Activated T-helper 1 cell treated with anti-CD3 and anti-CD28 coated beads, Interleukin-12 subunit alpha, Interleukin-12 subunit beta, Interleukin-2, Interleukin-4 antibody, amounts not matched to agents 30 ng/mL and 10 ng/mL and 1 ng/mL, durations not matched to agents 14 hours and 24 hours and 36 hours (primary cell): ENCODE data around the gene GLG1. TPM values are rescaled to one million over a fixed set of nuclear protein-coding genes. Genes with fewer than 3 reads are reported as not detected.
"Not testable (repeated sequence)": the region's sequence is repeated elsewhere in the genome, so short reads cannot be mapped to it uniquely, and the experiment has no call there.

Source experiments
- DNase-seq: peaks from one replicate; pipeline ENCODE4 v3.0.0; 2021; ENCODE audit warnings: low spot score
- H3K27ac Mint-ChIP-seq: one replicate; pipeline ENCODE4 v1.8.0; 2021; ENCODE audit warnings: mild to moderate bottlenecking, mixed read lengths
- H3K27me3 Mint-ChIP-seq: one replicate; pipeline ENCODE4 v1.8.0; 2022; ENCODE audit warnings: mild to moderate bottlenecking, moderate library complexity, mixed read lengths; ENCODE audit not compliant: insufficient read depth
- H3K36me3 Mint-ChIP-seq: one replicate; pipeline ENCODE4 v1.8.0; 2021; ENCODE audit warnings: low read depth, mixed read lengths
- H3K4me1 Mint-ChIP-seq: one replicate; pipeline ENCODE4 v1.8.0; 2021; ENCODE audit warnings: low read depth, mixed read lengths
- H3K4me3 Mint-ChIP-seq: one replicate; pipeline ENCODE4 v1.8.0; 2021; ENCODE audit warnings: mild to moderate bottlenecking, moderate library complexity, mixed read lengths
- H3K9me3 Mint-ChIP-seq: one replicate; pipeline ENCODE4 v1.8.0; 2021; ENCODE audit warnings: mixed read lengths
- intact Hi-C: fragments of 100-400 bp; cut with micrococcal nuclease; formaldehyde crosslinking; loops from one replicate; pipeline ENCODE4 v1.15.1; 2024
- total RNA-seq: library from RNA; stranded (reverse); gene quantifications from 2 replicates; pipeline ENCODE4 v1.2.3, GENCODE V29; 2022

GLG1 gene
- total RNA-seq, 1 donor from 2014 or later = 71.8 TPM

DNA sequence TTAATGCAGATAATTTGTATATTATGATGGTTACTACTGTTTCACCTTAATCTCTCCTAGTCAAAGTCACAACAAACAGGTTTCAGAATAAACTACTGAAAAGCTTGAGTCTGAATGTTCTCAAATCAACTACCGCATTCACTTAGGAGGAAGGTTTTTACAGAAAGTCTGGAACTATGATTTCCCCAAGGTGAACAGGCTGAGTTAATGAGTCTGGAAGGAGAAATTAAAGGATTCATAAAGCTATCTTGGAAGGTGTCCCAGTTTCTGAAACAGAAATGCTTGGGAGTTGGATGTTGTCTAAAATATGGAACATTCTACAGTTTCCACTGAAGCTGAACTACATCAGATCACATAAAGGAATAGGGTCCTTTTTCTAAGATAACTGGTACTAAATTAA lies 69.2 kb downstream of the GLG1 start:
- H3K27me3 Mint-ChIP-seq = not testable (repeated sequence)

GRCh38 chr16:74534650-74535049 lies 72.3 kb downstream of the GLG1 start:
- DNase-seq, H3K36me3 Mint-ChIP-seq, H3K27me3 Mint-ChIP-seq, H3K4me1 Mint-ChIP-seq, H3K4me3 Mint-ChIP-seq, H3K27ac Mint-ChIP-seq, H3K9me3 Mint-ChIP-seq, intact Hi-C loops: not testable (repeated sequence)

More for the DNA sequence above, 69.2 kb downstream of the GLG1 start:
- intact Hi-C loops, H3K4me3 Mint-ChIP-seq, H3K36me3 Mint-ChIP-seq, H3K27ac Mint-ChIP-seq, DNase-seq, H3K9me3 Mint-ChIP-seq, H3K4me1 Mint-ChIP-seq: not testable (repeated sequence)

- no peak overlapping the region for H3K27ac Mint-ChIP-seq
- DNase-seq = no peak
- no peaks in the 10 kb centered on the region for H3K4me1 Mint-ChIP-seq
- H3K9me3 Mint-ChIP-seq = peaks cover 2% of the 10 kb centered on the region
- H3K27me3 Mint-ChIP-seq = no peaks in the 10 kb centered on the region
- intact Hi-C loops = no loop called here
- H3K36me3 Mint-ChIP-seq = peaks cover 29% of the 10 kb centered on the region
- H3K4me3 Mint-ChIP-seq = no peak overlapping the region
Measured at GRCh38 chr16:74524926-74525325, 82.0 kb downstream of the GLG1 start.

GRCh38 chr16:74524117-74524516 lies 82.8 kb downstream of the GLG1 start:
- Mint-ChIP-seq H3K4me1 (no peaks in the 10 kb centered on the region), H3K36me3 (peaks cover 26% of the 10 kb centered on the region), H3K27me3 (no peaks in the 10 kb centered on the region), H3K27ac (no peak overlapping the region), H3K9me3 (peaks cover 6% of the 10 kb centered on the region), H3K4me3 (no peak overlapping the region)
- DNase-seq = no peak
- intact Hi-C loops = no loop called here

GRCh38 chr16:74523706-74524105 lies 83.2 kb downstream of the GLG1 start:
- intact Hi-C loops, DNase-seq, H3K27ac Mint-ChIP-seq, H3K4me1 Mint-ChIP-seq, H3K27me3 Mint-ChIP-seq, H3K4me3 Mint-ChIP-seq, H3K9me3 Mint-ChIP-seq: not testable (repeated sequence)
- peaks cover 26% of the 10 kb centered on the region for H3K36me3 Mint-ChIP-seq

- Mint-ChIP-seq H3K4me1 (no peaks in the 10 kb centered on the region), H3K9me3 (peaks cover 6% of the 10 kb centered on the region), H3K4me3 (no peak overlapping the region), H3K36me3 (peaks cover 24% of the 10 kb centered on the region), H3K27me3 (no peaks in the 10 kb centered on the region), H3K27ac (no peak overlapping the region)
- intact Hi-C loops = no loop called here
- no peak for DNase-seq
Measured at GRCh38 chr16:74522160-74522559, 84.8 kb downstream of the GLG1 start.

DNA sequence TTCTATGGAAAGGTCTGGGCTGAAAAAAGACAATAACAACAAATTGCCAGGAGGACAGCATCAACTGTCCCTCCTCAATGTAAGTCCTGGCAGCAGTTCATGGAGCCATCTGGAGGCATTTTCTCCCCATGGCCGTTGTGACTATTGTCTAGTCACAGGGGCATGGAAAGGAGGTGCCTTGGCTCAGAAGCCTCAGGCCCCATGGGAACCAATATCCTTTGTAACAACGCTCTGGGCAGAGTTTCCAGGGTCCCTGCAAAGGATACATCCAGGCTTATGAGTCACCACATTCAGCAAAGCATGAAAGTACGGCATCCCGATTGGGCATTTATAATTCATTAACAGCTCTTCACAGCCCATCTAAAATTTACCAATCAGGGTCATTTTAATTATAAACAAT lies 85.2 kb downstream of the GLG1 start:
- no peak overlapping the region for H3K27ac Mint-ChIP-seq
- peaks cover 6% of the 10 kb centered on the region for H3K9me3 Mint-ChIP-seq
- no peak overlapping the region for H3K4me3 Mint-ChIP-seq
- no peak for DNase-seq
- intact Hi-C loops = no loop called here
- no peaks in the 10 kb centered on the region for H3K27me3 Mint-ChIP-seq
- peaks cover 24% of the 10 kb centered on the region for H3K36me3 Mint-ChIP-seq
- no peaks in the 10 kb centered on the region for H3K4me1 Mint-ChIP-seq

GRCh38 chr16:74518934-74519333 lies 88.0 kb downstream of the GLG1 start:
- H3K9me3 Mint-ChIP-seq, DNase-seq, H3K27me3 Mint-ChIP-seq, intact Hi-C loops, H3K4me3 Mint-ChIP-seq, H3K27ac Mint-ChIP-seq: not testable (repeated sequence)
- Mint-ChIP-seq H3K36me3 (peaks cover 12% of the 10 kb centered on the region), H3K4me1 (peaks cover 13% of the 10 kb centered on the region)

DNA sequence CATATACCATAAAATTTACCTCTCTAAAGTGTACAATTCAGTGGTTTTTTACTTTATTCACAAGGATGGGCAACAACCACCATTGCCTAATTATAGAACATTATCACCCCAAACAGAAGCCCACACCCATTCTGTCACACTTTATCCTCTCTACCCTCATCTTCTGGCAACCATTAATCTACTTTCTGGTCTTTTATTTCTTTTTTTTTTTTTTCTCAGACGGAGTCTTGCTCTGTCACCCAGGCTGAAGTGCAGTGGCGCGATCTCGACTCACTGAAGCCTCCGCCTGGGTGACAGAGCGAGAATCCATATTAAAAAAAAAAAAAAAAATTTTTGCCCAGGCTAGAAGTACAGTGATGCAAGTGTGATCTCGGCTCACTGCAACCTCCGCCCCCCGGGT lies 95.0 kb downstream of the GLG1 start:
- H3K27me3 Mint-ChIP-seq = peaks cover 1% of the 10 kb centered on the region
- H3K9me3 Mint-ChIP-seq = no peaks in the 10 kb centered on the region
- H3K4me3 Mint-ChIP-seq = no peak overlapping the region
- H3K36me3 Mint-ChIP-seq = peaks cover 23% of the 10 kb centered on the region
- no peak overlapping the region for H3K27ac Mint-ChIP-seq
- peaks cover 17% of the 10 kb centered on the region for H3K4me1 Mint-ChIP-seq
- DNase-seq = no peak
- intact Hi-C loops = no loop called here

GRCh38 chr16:74505011-74505410 lies 101.9 kb downstream of the GLG1 start:
- H3K4me3 Mint-ChIP-seq = no peak overlapping the region
- intact Hi-C loops = no loop called here
- H3K27ac Mint-ChIP-seq = no peak overlapping the region
- no peaks in the 10 kb centered on the region for H3K9me3 Mint-ChIP-seq
- no peaks in the 10 kb centered on the region for H3K4me1 Mint-ChIP-seq
- no peak for DNase-seq
- peaks cover 30% of the 10 kb centered on the region for H3K36me3 Mint-ChIP-seq
- H3K27me3 Mint-ChIP-seq = no peaks in the 10 kb centered on the region

- intact Hi-C loops = no loop called here
- no peaks in the 10 kb centered on the region for H3K4me1 Mint-ChIP-seq
- no peak overlapping the region for H3K4me3 Mint-ChIP-seq
- H3K27ac Mint-ChIP-seq = no peak overlapping the region
- no peaks in the 10 kb centered on the region for H3K9me3 Mint-ChIP-seq
- no peaks in the 10 kb centered on the region for H3K27me3 Mint-ChIP-seq
- peaks cover 28% of the 10 kb centered on the region for H3K36me3 Mint-ChIP-seq
- DNase-seq = no peak
Measured at GRCh38 chr16:74503412-74503811, 103.5 kb downstream of the GLG1 start.

- intact Hi-C loops = no loop called here
- H3K4me3 Mint-ChIP-seq = no peak overlapping the region
- peaks cover 16% of the 10 kb centered on the region for H3K36me3 Mint-ChIP-seq
- DNase-seq = no peak
- no peaks in the 10 kb centered on the region for H3K4me1 Mint-ChIP-seq
- no peaks in the 10 kb centered on the region for H3K9me3 Mint-ChIP-seq
- no peaks in the 10 kb centered on the region for H3K27me3 Mint-ChIP-seq
- no peak overlapping the region for H3K27ac Mint-ChIP-seq
Measured at GRCh38 chr16:74501484-74502478, 105.1 kb downstream of the GLG1 start.

GRCh38 chr16:74500907-74501306 lies 106.0 kb downstream of the GLG1 start:
- H3K4me3 Mint-ChIP-seq = no peak overlapping the region
- no peaks in the 10 kb centered on the region for H3K27me3 Mint-ChIP-seq
- peaks cover 16% of the 10 kb centered on the region for H3K36me3 Mint-ChIP-seq
- no peak overlapping the region for H3K27ac Mint-ChIP-seq
- DNase-seq = no peak
- intact Hi-C loops = no loop called here
- no peaks in the 10 kb centered on the region for H3K4me1 Mint-ChIP-seq
- H3K9me3 Mint-ChIP-seq = no peaks in the 10 kb centered on the region
